Medulla oblongata (tissue), 1 donor: ENCODE measurements around the gene AGAP1.

Experiments
- DNase-seq: peaks from one replicate; pipeline ENCODE4 v3.0.0-alpha.2; 2015; ENCODE audit errors: extremely low spot score

AGAP1 gene

GRCh38 chr2:235665661-235666212, 171.9 kb downstream of the AGAP1 start:
- peak; percentile 45 for DNase-seq

- peak; percentile 82 for DNase-seq
Observed at GRCh38 chr2:235666213-235666781, 172.5 kb downstream of the AGAP1 start.

GRCh38 chr2:235668782-235669181, 174.9 kb downstream of the AGAP1 start:
- no peak for DNase-seq

GRCh38 chr2:235669269-235669831, 175.5 kb downstream of the AGAP1 start:
- DNase-seq, result peak; percentile 49

GRCh38 chr2:235669983-235670962, 176.4 kb downstream of the AGAP1 start:
- peak; percentile 69 for DNase-seq

- no peak for DNase-seq
Observed at GRCh38 chr2:235670974-235671787, 177.3 kb downstream of the AGAP1 start.

- DNase-seq, result no peak
Observed at GRCh38 chr2:235672720-235673119, 178.9 kb downstream of the AGAP1 start.

- DNase-seq, result no peak
Observed at GRCh38 chr2:235674146-235674545, 180.3 kb downstream of the AGAP1 start.

- DNase-seq, result no peak
Observed at GRCh38 chr2:235674812-235675211, 181.0 kb downstream of the AGAP1 start.

GRCh38 chr2:235675678-235676535, 182.1 kb downstream of the AGAP1 start:
- DNase-seq, result no peak

- no peak for DNase-seq
Observed at GRCh38 chr2:235676536-235676799, 182.6 kb downstream of the AGAP1 start.

GRCh38 chr2:235677276-235677788, 183.5 kb downstream of the AGAP1 start:
- peak; percentile 55 for DNase-seq

- DNase-seq, result no peak
Observed at GRCh38 chr2:235677937-235678336, 184.1 kb downstream of the AGAP1 start.

- DNase-seq, result no peak
Observed at GRCh38 chr2:235678712-235679111, 184.9 kb downstream of the AGAP1 start.

GRCh38 chr2:235679471-235679870, 185.6 kb downstream of the AGAP1 start:
- DNase-seq, result no peak

- DNase-seq, result no peak
Observed at GRCh38 chr2:235685024-235685721, 191.3 kb downstream of the AGAP1 start.

GRCh38 chr2:235688511-235689426, 194.9 kb downstream of the AGAP1 start:
- peak; percentile 49 for DNase-seq

GRCh38 chr2:235689427-235689853, 195.6 kb downstream of the AGAP1 start:
- peak; percentile 68 for DNase-seq
